LHCN-M2 (cell line): ENCODE data around the gene DLGAP4. TPM values are rescaled to one million over a fixed set of nuclear protein-coding genes. Genes with fewer than 3 reads are reported as not detected.

Experiments used
- DNase-seq: peaks from one replicate; pipeline ENCODE4 v3.0.0-alpha.2; 2012; ENCODE audit warnings: low read depth
- polyA plus RNA-seq: library from polyadenylated mRNA; unstranded; fragments of >200 nt; gene quantifications from one replicate; pipeline ENCODE4 v1.2.1, GENCODE V29; 2012; ENCODE audit warnings: missing spikeins
- total RNA-seq: library from RNA; depleted of rRNA; stranded (reverse); fragments of >200 nt; gene quantifications from 2 replicates; pipeline ENCODE4 v1.2.3, GENCODE V29; 2014; rRNA removed

DLGAP4 gene, protein sequence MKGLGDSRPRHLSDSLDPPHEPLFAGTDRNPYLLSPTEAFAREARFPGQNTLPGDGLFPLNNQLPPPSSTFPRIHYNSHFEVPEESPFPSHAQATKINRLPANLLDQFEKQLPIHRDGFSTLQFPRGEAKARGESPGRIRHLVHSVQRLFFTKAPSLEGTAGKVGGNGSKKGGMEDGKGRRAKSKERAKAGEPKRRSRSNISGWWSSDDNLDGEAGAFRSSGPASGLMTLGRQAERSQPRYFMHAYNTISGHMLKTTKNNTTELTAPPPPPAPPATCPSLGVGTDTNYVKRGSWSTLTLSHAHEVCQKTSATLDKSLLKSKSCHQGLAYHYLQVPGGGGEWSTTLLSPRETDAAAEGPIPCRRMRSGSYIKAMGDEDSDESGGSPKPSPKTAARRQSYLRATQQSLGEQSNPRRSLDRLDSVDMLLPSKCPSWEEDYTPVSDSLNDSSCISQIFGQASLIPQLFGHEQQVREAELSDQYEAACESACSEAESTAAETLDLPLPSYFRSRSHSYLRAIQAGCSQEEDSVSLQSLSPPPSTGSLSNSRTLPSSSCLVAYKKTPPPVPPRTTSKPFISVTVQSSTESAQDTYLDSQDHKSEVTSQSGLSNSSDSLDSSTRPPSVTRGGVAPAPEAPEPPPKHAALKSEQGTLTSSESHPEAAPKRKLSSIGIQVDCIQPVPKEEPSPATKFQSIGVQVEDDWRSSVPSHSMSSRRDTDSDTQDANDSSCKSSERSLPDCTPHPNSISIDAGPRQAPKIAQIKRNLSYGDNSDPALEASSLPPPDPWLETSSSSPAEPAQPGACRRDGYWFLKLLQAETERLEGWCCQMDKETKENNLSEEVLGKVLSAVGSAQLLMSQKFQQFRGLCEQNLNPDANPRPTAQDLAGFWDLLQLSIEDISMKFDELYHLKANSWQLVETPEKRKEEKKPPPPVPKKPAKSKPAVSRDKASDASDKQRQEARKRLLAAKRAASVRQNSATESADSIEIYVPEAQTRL
- total RNA-seq, result 17.2 and 27.4 TPM in 2 replicates
- polyA plus RNA-seq, result 61.3 TPM

DNA sequence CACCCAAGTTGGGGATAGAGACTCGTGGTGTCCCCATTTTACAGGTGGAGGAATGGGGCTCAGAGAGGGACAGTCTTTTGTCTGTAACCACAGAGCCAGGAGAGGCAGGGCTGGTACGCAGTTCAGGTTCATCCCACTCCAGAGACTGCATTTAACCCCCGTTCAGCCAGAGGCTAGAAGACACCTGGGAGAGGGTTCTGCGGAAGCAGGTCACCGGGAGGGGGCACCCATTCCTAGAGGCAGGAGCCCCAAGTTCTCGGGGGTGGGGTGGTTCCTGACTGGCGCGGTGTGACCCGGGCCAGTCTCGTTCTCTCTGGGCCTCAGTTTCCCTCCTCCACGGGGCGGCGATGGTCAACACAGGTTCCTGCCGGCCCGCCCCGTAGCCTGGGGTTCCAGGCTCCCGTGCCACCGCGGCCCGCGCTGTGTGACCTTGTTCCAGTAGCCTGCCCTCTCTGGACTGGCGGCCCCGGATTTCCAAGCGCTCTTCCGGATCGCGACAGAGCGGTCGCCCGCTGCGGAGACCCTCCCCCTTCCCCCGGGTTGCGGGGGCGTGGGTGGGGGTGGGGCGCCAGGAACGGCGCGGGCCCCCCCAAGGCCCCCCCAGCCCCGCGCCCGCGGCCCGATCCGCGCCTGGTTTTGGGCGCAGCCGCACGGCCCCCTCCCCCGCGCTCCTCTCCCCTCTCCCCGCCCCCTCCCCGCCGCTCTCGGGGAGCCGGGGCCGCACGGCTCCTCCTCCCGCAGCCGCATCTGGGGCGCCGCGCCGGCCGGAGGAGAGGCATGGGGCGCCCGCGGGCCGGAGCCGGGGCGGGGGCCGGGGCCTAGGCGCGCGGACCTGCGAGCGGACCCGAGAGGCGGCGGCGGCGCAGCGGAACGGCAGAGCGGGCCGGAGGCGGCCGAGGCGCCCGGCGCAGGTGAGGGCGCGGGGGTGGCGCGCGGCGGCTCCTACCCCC is at the start of gene DLGAP4:
DLGAP4 (plus strand) TSS at position 738 of the 950 bp plus-strand sequence. CDS start 125,379 bp downstream, outside the sequence.
- no peak for DNase-seq

DNA sequence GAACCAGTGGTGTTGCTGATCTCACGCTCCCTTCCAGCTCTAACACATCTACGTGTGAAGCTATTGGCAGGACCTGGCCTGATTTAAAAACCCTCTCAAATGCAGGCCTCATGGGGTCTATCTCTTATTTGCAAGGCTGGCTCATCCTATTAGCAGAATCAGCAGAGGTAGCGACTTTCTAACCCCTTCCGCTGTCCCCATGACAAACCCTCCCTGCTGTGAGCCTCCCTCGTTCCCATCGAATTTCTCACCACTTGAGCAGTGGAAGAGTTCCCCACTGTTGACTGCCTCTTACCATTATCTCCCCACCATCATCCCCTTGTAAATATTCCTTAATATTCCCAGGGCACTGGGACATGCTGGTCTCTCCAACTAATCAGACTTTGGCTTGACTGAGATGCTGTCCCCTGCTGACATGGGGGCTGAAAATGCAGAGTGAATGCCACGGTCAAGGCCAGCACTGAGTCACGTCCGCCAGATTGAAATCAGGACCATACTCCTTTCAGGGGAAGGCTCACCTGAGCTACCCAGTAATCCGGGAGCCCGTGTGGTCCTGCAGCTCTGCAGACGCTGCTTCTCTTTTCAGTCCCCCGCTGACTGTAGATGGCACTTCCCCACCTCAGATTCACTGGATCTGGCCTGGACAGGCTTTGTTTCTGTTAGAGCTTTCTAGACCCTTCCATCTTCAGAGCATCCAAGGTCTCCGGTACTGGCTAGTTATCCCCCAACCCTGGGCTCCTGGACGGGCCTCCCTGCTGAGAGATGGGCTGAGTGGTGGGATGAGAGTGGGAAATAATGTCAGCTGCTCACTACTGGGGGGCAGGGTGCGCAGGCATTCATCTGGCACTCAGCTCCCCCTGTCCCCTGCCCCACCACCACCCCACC is 46.7 kb upstream of the DLGAP4 start:
- no peak for DNase-seq

DNA sequence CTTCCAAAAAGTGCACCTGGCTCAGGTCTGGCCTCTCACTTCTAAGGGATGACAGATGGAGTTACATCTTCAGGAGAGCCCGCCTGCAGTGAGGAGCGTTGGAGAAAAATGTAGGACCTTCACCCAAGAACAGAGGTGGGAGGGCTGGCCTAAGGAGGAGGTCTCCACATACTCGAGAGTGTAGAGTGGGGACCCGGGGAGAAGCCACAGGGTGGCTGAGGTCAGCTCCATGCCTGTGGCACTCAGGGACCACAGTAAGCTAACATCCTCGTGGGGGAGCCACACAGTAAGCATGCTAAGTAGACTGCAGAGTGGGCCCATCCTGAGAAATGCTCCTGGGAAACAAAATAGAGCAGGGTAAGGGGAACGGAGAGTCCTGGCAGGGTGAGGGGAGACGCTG is 45.8 kb upstream of the DLGAP4 start:
- DNase-seq, result no peak

DNA sequence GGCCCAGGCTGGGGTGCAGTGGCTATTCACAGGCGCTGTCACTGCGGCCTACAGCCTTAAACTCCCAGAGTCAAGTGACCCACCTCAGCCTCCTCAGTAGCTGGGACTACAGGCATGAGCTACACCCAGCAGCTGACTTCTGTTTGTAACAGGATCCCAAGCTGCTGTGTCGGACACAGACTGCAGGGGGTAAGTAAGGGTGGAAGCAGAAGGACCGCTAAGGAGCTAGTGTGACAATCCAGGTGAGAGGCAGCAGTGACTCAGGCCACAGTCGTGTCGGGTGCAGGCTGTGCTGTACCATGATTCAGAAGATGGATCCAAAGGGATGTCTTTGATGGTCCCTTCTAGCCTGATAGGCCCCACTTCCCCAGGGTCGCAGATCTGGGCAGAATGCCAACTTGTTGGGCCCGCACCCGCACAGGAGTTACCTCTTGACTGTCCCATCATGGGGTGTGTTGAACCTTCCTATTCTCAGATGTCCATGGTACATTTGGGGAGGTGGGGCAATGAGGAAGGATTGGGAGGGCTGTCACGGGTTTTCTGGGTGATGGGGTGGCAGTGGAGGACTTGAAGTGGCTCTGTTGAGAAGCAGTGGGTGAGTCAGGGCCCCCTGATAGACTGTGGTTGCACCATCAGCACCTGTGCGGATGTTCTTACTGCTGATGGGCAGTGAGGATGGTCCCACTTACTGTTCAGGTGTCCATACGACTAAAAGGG is 44.6 kb upstream of the DLGAP4 start:
- DNase-seq, result no peak

DNA sequence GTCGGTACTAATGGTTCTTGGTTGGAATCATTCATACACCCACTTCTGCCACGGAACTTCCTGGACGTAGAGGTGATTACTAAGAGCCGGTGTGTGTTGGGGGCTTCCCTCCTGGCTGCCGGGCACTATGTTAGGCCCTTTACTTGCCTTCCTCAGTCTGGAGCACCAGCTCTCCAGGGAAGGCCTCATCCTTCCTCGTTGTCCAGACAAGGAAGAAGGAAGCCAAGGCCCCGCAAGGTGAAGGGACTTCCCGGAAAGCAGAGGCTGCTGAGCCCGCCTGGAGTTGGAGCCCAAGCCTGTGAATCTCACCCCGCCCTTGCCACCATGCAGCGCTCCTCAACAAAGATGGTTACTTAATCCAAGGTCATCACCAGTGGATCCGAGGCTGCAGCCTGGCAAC is 43.7 kb upstream of the DLGAP4 start:
- DNase-seq, result no peak

DNA sequence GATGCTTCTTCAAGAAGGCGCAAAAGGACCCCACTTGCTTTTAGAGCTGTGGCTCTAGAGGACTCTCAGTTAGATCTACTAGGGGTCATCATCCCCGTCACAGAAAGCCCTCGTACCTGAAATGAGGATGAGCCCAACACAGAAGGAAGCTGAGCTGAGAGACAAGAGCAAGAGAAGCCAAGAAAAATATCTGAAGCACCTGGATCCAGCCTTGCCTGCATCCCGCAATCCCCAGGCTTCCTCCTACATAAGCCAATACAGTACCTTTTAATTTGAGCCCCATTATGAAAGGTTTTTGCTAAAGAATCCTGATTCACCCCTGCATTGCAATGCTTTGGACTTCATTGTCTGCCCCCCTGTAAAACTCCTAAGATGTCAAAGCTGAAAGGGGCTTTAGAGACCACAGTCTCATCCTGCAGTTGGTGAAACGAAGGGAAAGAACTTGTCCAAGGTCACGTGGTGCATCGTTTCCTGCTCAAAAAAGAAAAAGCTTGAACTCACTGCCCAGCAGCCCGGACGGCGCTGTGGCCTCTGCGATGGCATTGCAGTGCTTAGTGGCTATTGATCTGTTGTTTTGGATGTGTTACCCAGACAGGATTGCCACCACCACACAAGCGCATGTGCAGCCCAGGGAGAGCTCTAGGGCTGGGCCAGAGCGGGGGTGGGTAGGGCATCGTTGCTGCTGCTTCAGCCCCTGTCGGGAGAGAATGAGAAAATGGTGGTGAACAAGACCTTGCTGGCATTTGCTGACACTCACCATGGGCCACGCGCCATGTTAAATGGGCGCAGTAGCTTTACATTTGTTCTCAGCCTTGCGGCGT is 41.5 kb upstream of the DLGAP4 start:
- no peak for DNase-seq

DNA sequence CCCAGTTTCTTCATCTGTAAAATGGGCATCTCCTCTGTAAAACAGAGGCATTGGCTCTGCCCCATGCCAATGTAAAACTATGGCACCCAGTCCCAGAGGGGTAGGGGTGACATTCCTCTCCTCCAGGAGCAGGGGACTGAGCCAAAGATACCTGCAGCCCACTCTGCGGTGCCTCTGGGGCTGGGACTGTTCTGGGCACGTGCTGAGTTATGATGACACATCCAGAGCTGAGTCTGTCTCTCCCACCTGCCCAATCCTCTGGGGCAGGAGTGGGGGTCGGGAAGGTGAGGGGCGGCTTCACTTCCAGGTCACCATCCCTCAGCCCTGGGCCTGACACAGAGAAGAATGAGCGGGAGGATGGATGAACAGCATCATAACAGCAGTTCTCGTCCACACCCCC is 40.0 kb upstream of the DLGAP4 start:
- DNase-seq, result no peak

DNA sequence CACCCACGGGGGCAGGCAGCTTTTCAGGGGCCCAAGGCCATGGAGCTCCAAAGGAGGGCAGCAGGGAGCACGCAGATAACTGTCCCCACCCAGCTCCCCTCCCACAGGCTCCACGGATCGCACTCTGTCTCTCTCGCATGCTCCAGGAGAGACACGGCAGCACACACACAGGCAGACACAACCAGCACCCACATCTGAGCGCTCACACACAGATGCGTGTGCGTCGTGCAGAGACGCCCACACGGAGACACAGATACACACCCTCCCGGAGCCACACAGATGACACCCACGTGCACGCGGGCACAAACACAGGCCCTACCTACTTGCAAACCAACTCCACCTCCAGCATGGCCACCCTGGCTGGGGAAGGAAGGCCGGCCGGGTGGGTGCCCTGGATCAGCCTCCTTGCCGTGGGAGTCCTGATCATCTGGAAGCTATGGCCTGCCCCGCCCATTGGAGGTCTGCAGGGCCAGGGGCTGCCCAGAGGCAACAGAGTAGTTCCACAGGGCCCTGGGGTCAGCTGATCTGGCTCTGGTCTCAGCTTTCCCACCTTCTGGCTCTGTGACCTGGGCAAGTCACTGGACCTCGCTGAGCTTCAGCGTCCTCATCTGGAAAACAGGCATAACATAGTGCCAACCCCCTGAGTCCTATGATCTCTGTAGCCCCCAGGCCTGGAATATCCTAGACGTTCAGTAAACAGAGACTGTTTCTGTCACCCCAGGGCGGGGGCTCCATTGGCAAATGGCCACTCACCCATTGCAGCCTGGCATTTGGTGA is 38.3 kb upstream of the DLGAP4 start:
- no peak for DNase-seq

DNA sequence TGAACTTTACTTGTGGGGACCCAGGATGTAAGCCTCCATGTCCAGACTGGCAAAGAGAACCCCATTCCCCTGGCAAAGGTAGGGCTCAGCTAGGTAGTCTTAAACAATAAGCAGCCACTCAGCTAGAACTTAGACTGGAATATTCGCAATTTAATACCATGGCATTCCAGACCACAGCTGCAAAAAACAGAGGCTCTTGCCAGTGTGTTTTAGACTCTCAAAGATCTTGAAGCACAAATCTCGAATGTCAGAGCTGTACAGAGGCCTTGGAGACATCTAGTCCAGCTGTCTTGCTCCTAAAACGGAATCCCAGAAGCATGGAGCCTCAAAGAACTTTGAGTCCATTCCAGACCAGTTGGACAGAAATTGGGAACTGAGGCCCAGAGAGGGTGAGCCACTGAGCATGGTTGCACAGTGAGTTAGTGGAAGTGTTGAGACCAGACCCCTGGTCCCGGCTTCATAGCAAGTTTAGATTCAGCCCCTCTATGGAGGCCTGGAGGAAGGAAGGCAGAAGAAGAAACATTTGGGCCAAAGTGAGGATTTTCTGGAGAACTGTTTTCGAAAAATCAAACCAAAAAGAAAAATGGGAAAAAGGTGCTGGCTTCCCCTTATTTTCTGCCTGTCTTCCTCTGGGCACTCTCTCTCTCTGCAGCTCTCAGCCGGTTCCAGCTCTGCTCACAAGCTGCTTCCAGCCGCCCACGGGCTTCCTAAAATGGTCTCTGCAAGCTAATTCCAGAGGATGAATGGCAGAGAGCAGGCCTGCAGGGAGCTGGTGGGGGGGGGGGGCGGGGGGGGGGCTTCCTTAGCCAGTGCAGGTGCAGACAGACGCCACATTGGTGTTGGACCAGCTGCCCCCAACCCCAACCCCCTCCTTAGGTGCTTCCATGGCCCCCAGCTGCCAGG is 37.4 kb upstream of the DLGAP4 start:
- DNase-seq, result no peak

DNA sequence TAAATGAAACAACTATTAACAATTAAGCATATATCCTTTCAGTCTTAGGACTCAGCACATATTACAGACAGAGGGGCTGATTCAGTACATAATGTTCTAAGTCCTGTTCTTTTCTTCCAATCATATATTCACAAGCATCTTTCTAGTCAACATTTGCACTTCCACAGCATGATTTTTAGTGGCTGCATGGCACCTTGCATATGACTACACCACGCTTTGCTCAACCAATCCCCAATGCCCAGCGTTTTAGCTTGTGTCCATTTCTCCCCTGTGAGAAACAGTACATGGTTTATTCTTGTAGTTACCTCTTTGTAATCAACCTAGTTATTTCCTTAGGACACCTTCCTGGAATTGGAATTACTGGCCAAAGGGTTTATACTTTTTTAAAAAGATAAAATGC is 36.6 kb upstream of the DLGAP4 start:
- DNase-seq, result no peak

DNA sequence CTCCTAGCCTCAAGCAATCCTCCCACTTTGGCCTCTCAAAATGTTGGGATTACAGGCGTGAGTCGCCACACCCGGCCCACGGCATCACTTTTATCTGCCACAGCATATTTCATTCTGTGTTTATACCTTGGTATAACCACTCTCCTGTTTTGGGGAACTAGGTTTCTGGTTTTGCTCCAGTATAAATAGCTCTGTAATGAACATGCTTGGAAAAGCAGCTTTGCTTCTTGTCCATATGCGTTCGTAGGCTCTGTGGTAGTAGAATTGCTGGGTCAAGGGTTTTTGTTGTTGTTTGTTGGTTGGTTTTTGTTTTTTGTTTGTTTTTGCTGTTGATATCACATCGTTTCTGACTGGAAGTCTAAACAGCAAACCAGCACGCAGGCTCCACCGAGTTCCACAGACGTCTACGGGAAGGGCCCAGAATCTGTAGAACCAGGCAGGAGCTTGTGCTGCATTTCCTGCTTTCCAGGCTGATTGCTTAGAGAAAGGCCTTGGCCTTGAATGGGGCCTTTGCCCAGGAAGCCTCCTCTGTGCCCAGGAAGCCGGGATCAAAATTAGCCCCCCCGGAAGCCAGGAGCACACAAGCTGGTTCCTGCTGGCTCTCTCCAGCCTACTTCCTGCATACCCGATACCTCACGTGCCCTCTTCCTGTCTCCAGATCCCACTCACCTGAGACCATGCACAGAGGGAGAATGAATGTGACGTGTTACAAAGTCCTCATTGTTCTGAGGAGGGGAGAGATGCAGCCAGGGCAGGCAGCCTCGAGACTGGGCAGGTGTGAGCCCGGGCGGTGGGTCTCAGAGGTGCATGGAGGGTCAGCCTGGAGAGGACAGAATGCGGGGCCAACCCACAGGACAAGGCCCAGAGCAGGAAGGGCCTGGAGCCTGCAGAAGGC is 35.1 kb upstream of the DLGAP4 start:
- DNase-seq, result no peak

DNA sequence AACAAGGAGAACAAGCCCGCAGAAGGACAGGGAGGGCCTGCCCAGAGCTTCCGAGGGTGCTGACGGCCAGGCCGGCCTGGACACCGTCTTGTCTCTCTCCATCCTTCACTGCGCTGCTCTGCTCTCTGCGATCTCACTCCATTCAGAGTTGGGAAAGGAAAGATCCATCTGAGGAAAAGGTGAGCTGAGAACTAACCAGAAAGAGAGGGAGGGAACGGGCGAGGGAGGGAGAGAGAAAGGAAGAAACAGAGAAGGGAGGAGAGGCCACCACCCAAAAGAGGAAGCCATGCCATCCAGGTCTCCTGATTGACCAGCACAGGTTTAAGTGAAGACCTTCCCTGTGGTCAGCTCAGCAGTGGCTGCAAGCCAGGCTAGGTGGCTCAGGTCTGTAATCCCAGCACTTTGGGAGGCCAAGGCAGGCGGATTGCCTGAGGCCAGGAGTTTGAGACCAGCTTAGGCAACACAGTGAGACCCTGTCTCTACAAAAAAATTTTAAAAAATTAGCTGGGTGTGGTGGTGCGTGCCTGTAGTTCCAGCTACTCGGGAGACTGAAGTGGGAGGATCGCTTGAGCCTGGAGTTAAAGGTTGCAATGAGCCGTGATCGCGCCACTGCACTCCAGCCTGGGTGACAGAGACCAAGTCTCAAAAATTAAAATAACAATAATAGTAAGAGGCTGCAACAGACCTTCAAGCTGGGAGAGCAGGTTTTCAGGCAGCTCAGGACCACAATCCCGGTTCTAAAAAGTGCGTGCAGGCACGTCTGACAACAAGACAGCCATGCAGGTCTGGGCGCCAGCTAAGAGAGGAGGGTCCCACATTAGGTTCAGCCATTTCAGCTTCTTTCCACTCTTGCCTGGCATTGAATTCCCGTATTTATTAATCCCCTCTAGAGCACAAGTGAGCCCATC is 34.2 kb upstream of the DLGAP4 start:
- no peak for DNase-seq

DNA sequence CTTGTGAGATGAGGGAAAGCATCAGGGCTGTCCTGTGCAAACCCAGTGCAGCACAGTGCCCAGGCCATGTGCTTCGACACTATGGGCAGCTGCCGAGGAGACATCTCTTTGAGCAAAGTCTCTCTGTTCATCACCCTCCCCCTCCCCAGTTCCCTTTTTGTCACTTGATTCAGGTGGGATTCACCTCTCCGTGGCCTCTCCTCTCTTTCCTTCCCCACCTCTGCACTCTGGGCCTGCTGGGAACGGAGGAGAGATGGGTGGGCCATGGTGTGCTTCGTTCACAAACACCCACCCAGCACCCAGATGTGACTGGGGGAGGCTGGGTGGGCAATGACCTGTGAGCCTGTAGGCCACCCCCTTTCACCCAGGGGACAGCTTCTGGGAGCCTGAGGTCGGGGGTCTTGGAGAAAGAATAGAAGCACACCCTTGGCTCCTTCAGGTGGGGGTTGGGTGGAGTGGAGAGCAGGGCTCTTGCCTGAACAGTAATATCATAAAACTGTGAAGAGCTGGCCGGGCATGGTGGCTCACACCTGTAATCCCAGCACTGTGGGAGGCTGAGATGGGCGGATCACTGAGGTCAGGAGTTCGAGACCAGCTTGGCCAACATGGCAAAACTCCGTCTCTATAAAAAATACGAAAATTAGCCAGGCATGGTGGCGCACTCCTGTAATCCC is 33.5 kb upstream of the DLGAP4 start:
- DNase-seq, result no peak
